HL-60 (cell line): ENCODE data around the gene PLXNA2.
A peak's percentile ranks its signal among the peaks of the same experiment; 100 is the strongest.

Experiments
- DNase-seq, 2 experiments: peaks; one replicate each; pipeline ENCODE4 v3.0.0-alpha.2; 2010 to 2020; ENCODE audit warnings: low read depth in 1 of 2, low spot score in 1 of 2
- H3K27ac ChIP-seq: fragments of 250-450 bp; sonication (Bioruptor Pico); replicated peaks from 2 replicates; pipeline ENCODE4 v1.5.1; 2020; ENCODE audit warnings: mild to moderate bottlenecking, moderate library complexity
- H3K27me3 ChIP-seq: fragments of 250-450 bp; sonication (Bioruptor Pico); 2 replicates; pipeline ENCODE4 v1.5.1; 2021; ENCODE audit warnings: mild to moderate bottlenecking, moderate library complexity; ENCODE audit not compliant: insufficient read depth, poor library complexity, severe bottlenecking
- H3K4me3 ChIP-seq: replicated peaks from 2 replicates; pipeline ENCODE4 v1.5.1; 2011; ENCODE audit warnings: mild to moderate bottlenecking, control low read depth, low read length; ENCODE audit not compliant: insufficient read depth
- GABPA ChIP-seq: IDR thresholded peaks from 2 replicates; pipeline ENCODE4 v1.6.1; 2012; ENCODE audit warnings: low read depth
- POLR2AphosphoS5 ChIP-seq: IDR thresholded peaks from 2 replicates; pipeline ENCODE4 v1.6.1; 2012; ENCODE audit warnings: low read depth
- SPI1 ChIP-seq: IDR thresholded peaks from 2 replicates; pipeline ENCODE4 v1.6.1; 2012; ENCODE audit warnings: low read depth, mild to moderate bottlenecking, borderline replicate concordance
- TF ChIP-seq, protein P1 (sequence below): IDR thresholded peaks from 2 replicates; pipeline ENCODE4 v1.6.1; 2012; ENCODE audit warnings: low read depth; ENCODE audit not compliant: insufficient replicate concordance
- TF ChIP-seq, protein P2 (sequence below): IDR thresholded peaks from one replicate; pipeline ENCODE4 v1.5.1; 2011; ENCODE audit warnings: low read length, control low read depth, inconsistent platforms; ENCODE audit not compliant: insufficient read depth

Gene PLXNA2

DNA sequence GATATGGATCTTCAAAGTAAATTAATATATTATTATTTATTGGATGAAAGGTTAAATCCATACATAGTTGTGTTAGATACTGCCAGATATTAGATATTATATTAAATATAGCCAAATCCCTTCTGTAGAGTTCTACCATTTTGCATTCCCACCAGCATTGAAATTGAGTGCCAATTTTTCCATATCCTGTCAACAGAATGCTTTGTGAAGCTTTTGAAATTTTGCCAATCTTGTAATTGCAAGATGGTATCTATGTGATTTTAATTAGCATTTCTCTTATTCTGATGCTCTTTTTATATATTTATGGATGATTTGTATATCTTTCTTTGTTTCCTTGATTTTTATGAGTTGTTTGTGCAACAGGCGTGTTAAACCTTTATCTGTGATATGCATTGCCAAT is 266.3 kb downstream of the PLXNA2 start:
- Histone ChIP-seq H3K27me3 (peaks cover 7% of the 10 kb centered on the region), H3K27ac (no peak overlapping the region), H3K4me3 (no peak overlapping the region)
- DNase-seq = no peak
- TF ChIP-seq, protein P1, sequence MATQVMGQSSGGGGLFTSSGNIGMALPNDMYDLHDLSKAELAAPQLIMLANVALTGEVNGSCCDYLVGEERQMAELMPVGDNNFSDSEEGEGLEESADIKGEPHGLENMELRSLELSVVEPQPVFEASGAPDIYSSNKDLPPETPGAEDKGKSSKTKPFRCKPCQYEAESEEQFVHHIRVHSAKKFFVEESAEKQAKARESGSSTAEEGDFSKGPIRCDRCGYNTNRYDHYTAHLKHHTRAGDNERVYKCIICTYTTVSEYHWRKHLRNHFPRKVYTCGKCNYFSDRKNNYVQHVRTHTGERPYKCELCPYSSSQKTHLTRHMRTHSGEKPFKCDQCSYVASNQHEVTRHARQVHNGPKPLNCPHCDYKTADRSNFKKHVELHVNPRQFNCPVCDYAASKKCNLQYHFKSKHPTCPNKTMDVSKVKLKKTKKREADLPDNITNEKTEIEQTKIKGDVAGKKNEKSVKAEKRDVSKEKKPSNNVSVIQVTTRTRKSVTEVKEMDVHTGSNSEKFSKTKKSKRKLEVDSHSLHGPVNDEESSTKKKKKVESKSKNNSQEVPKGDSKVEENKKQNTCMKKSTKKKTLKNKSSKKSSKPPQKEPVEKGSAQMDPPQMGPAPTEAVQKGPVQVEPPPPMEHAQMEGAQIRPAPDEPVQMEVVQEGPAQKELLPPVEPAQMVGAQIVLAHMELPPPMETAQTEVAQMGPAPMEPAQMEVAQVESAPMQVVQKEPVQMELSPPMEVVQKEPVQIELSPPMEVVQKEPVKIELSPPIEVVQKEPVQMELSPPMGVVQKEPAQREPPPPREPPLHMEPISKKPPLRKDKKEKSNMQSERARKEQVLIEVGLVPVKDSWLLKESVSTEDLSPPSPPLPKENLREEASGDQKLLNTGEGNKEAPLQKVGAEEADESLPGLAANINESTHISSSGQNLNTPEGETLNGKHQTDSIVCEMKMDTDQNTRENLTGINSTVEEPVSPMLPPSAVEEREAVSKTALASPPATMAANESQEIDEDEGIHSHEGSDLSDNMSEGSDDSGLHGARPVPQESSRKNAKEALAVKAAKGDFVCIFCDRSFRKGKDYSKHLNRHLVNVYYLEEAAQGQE = no peak
- no peak for TF ChIP-seq GABPA
- TF ChIP-seq SPI1 = no peak
- TF ChIP-seq, protein P2, sequence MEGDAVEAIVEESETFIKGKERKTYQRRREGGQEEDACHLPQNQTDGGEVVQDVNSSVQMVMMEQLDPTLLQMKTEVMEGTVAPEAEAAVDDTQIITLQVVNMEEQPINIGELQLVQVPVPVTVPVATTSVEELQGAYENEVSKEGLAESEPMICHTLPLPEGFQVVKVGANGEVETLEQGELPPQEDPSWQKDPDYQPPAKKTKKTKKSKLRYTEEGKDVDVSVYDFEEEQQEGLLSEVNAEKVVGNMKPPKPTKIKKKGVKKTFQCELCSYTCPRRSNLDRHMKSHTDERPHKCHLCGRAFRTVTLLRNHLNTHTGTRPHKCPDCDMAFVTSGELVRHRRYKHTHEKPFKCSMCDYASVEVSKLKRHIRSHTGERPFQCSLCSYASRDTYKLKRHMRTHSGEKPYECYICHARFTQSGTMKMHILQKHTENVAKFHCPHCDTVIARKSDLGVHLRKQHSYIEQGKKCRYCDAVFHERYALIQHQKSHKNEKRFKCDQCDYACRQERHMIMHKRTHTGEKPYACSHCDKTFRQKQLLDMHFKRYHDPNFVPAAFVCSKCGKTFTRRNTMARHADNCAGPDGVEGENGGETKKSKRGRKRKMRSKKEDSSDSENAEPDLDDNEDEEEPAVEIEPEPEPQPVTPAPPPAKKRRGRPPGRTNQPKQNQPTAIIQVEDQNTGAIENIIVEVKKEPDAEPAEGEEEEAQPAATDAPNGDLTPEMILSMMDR = no peak
- TF ChIP-seq POLR2AphosphoS5 = no peak

DNA sequence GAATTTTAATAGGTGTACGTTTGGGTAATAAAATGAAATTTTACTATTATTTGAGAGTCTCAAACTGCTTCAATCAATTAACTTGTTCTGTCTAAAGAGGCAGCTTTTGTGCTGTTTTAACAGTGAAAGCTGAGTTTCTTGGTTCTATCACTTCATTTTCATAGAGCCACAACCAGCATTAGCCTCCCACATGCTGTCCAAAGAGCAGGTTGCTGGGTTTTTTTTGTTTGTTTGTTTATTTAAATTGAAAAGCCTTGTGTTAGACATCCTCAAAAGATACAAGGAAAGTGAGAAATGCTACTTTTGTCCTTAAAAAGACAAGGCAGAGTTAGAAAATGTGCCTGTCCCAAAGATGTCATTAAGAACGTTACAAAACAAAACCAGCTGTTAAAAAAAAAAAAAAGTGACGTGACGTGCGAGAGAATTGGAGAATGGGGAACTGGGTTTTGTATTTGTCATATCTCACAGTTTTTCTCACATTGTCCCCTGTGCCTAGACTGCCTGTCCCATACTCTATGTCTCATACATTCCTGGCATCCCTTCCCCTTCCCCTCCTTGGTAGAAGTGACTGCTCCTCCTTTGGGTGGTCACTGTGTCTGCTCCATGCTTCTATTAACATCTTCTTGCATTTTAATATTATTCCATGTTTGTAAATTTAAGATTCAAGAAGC is 270.2 kb downstream of the PLXNA2 start:
- no peak for DNase-seq
- H3K4me3 ChIP-seq = no peak overlapping the region
- no peak overlapping the region for H3K27ac ChIP-seq
- H3K27me3 ChIP-seq = peaks cover 7% of the 10 kb centered on the region
- no peak for TF ChIP-seq GABPA
- TF ChIP-seq SPI1 = peak; percentile 87

DNA sequence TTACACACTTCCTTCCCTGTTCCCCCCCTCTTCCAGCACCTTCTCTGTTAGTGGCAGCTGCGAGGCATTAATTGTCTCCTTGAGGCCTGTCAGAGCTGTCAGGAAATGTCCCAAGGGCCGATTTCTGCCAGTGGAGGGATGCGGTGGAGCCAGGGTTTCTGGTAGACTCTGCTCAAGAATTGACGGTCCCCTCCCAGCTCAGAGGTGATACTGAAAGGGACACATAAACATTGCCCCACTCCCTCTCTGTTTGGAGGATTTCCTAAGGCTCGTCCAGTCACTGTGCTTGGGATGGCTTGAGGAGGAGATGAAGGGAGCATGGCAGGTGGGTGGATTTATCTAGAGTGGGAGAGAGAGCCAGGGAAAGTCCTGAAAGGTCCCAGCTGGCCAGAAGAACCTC is 271.8 kb downstream of the PLXNA2 start:
- Histone ChIP-seq H3K4me3 (no peak overlapping the region), H3K27ac (no peak overlapping the region), H3K27me3 (no peaks in the 10 kb centered on the region)
- no peak for DNase-seq
- TF ChIP-seq, protein P1 = no peak
- TF ChIP-seq POLR2AphosphoS5 (no peak), GABPA (no peak), SPI1 (no peak)
- TF ChIP-seq, protein P2 = no peak
